Hematopoietic multipotent progenitor cell treated with erythropoietin and hydrocortisone succinate and interleukin-3 and kit ligand, for 4 days (in vitro differentiated cells): Measurements from ENCODE around the gene BSN.

ENCODE experiments used
- DNase-seq: peaks from one replicate; pipeline ENCODE4 v3.0.0-alpha.2; 2015

BSN gene

GRCh38 chr3:49553692-49554632 is at the start of gene BSN:
Gene BSN (plus strand): TSS chr3:49554477. CDS start chr3:49554603, 126 bp downstream.
- DNase-seq = peak; percentile 95

GRCh38 chr3:49506906-49507305 is 47.4 kb upstream of the BSN start:
- DNase-seq = no peak

GRCh38 chr3:49509028-49509561 is 45.2 kb upstream of the BSN start:
- DNase-seq = no peak

- no peak for DNase-seq
Measured at GRCh38 chr3:49511639-49512038, 42.6 kb upstream of the BSN start.

- no peak for DNase-seq
Measured at GRCh38 chr3:49512781-49513355, 41.4 kb upstream of the BSN start.

GRCh38 chr3:49513494-49514124 is 40.7 kb upstream of the BSN start:
- no peak for DNase-seq

GRCh38 chr3:49518016-49518415 is 36.3 kb upstream of the BSN start:
- no peak for DNase-seq

- no peak for DNase-seq
Measured at GRCh38 chr3:49518441-49518840, 35.8 kb upstream of the BSN start.

- DNase-seq = no peak
Measured at GRCh38 chr3:49519296-49519695, 35.0 kb upstream of the BSN start.

- peak; percentile 57 for DNase-seq
Measured at GRCh38 chr3:49519916-49520385, 34.3 kb upstream of the BSN start.

GRCh38 chr3:49523756-49524747 is 30.2 kb upstream of the BSN start:
- no peak for DNase-seq

- no peak for DNase-seq
Measured at GRCh38 chr3:49529567-49529966, 24.7 kb upstream of the BSN start.

GRCh38 chr3:49530231-49530630 is 24.0 kb upstream of the BSN start:
- no peak for DNase-seq

GRCh38 chr3:49530701-49531100 is 23.6 kb upstream of the BSN start:
- DNase-seq = peak; percentile 33

- no peak for DNase-seq
Measured at GRCh38 chr3:49531218-49531617, 23.1 kb upstream of the BSN start.

- no peak for DNase-seq
Measured at GRCh38 chr3:49531715-49532114, 22.6 kb upstream of the BSN start.

GRCh38 chr3:49533031-49533430 is 21.2 kb upstream of the BSN start:
- DNase-seq = no peak

GRCh38 chr3:49533786-49534519 is 20.3 kb upstream of the BSN start:
- no peak for DNase-seq

- no peak for DNase-seq
Measured at GRCh38 chr3:49534581-49535441, 19.5 kb upstream of the BSN start.
